NB4 (cell line): ENCODE data around the gene NRAP.

ENCODE experiments used
- CTCF ChIP-seq: IDR thresholded peaks from one replicate; pipeline ENCODE4 v1.5.1; 2012; ENCODE audit warnings: low read depth, low read length
- POLR2A ChIP-seq: IDR thresholded peaks from 2 replicates; pipeline ENCODE4 v1.6.1; 2011; ENCODE audit warnings: mild to moderate bottlenecking; ENCODE audit not compliant: insufficient read length; ENCODE audit errors: extremely low read depth

DNA sequence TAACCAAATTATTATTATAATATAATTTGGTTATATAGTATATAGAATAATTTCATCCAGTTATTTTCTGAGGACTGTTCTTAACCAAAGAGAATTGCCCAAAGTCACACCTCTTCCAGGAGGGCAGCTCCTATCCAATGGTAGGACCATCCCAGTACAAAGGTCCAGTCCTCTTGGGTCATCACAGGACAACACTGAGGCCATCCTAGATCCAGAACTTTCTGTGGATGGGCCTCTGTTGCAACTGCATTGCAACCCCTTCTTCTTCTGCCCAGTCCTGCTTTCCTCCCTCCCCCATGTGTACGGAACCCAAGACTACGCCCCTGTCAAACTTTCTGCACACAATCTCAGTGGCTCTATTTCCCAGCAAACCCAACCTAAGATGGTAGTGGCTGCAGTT lies 116.4 kb downstream of the NRAP start:
- TF ChIP-seq CTCF (no peak), POLR2A (no peak)
